HepG2 (cell line): ENCODE data around the gene SECTM1. TPM values are rescaled to one million over a fixed set of nuclear protein-coding genes. Genes with fewer than 3 reads are reported as not detected.

Source experiments
- CBX5 ChIP-seq: sonication (generic); formaldehyde crosslinking; IDR thresholded peaks from 2 replicates; pipeline ENCODE4 v1.4.0; 2020; ENCODE audit warnings: missing genetic modification reagents, borderline replicate concordance
- CTCF ChIP-seq: sonication (generic); formaldehyde crosslinking; IDR thresholded peaks from 2 replicates; pipeline ENCODE4 v1.5.0; 2020; ENCODE audit warnings: mild to moderate bottlenecking, missing genetic modification reagents, moderate library complexity
- FOXC1 ChIP-seq: sonication (generic); formaldehyde crosslinking; IDR thresholded peaks from 2 replicates; pipeline ENCODE4 v1.8.0; 2022; ENCODE audit warnings: mild to moderate bottlenecking, missing genetic modification reagents, borderline replicate concordance
- HNF4G ChIP-seq, 2 experiments: sonication (generic) in 1 of 2; formaldehyde crosslinking in 1 of 2; IDR thresholded peaks; 2 replicates each; pipeline versions ENCODE4 v1.4.0 to v1.6.1; 2011 to 2020; ENCODE audit warnings: borderline replicate concordance in 2 of 2, low read depth in 2 of 2, mild to moderate bottlenecking in 2 of 2, low read length in 1 of 2, missing genetic modification reagents in 1 of 2, moderate library complexity in 1 of 2
- KLF6 ChIP-seq: IDR thresholded peaks from 2 replicates; pipeline ENCODE4 v1.8.0; 2016; ENCODE audit warnings: missing biosample characterization, missing genetic modification reagents
- NFIC ChIP-seq: IDR thresholded peaks from 2 replicates; pipeline ENCODE4 v1.6.1; 2012; ENCODE audit warnings: mild to moderate bottlenecking, low read length, inconsistent platforms
- NKX3-1 ChIP-seq: sonication (generic); formaldehyde crosslinking; IDR thresholded peaks from 2 replicates; pipeline ENCODE4 v1.5.0; 2020; ENCODE audit warnings: missing genetic modification reagents
- RBAK ChIP-seq: sonication (generic); formaldehyde crosslinking; IDR thresholded peaks from 2 replicates; pipeline ENCODE4 v1.5.1; 2020; ENCODE audit warnings: mild to moderate bottlenecking, missing genetic modification reagents
- RBM22 ChIP-seq: fragments of 200-400 bp; formaldehyde crosslinking; optimal IDR thresholded peaks from 2 replicates; pipeline ENCODE3; 2017; ENCODE audit warnings: mild to moderate bottlenecking, low read length, moderate library complexity
- ZNF121 ChIP-seq: sonication (generic); formaldehyde crosslinking; IDR thresholded peaks from 2 replicates; pipeline ENCODE4 v1.5.0; 2020; ENCODE audit warnings: mild to moderate bottlenecking, missing genetic modification reagents
- ZNF124 ChIP-seq: sonication (generic); formaldehyde crosslinking; IDR thresholded peaks from 2 replicates; pipeline ENCODE4 v1.4.0; 2020; ENCODE audit warnings: missing genetic modification reagents
- ZNF329 ChIP-seq: sonication (generic); formaldehyde crosslinking; IDR thresholded peaks from 2 replicates; pipeline ENCODE4 v1.9.0; 2021; ENCODE audit warnings: low read depth, mild to moderate bottlenecking, missing genetic modification reagents
- ZNF446 ChIP-seq: sonication (generic); formaldehyde crosslinking; IDR thresholded peaks from 2 replicates; pipeline ENCODE4 v1.5.0; 2020; ENCODE audit warnings: mild to moderate bottlenecking, missing genetic modification reagents
- ZNF574 ChIP-seq: sonication (generic); formaldehyde crosslinking; IDR thresholded peaks from 2 replicates; pipeline ENCODE4 v1.4.0; 2020; ENCODE audit warnings: missing genetic modification reagents
- ZNF616 ChIP-seq: sonication (generic); formaldehyde crosslinking; IDR thresholded peaks from 2 replicates; pipeline ENCODE4 v1.5.0; 2020; ENCODE audit warnings: low read depth, mild to moderate bottlenecking, missing genetic modification reagents
- ZNF691 ChIP-seq: sonication (generic); formaldehyde crosslinking; IDR thresholded peaks from 2 replicates; pipeline ENCODE4 v1.4.0; 2020; ENCODE audit warnings: missing genetic modification reagents, low read depth, mild to moderate bottlenecking, borderline replicate concordance
- ZSCAN9 ChIP-seq: IDR thresholded peaks from 2 replicates; pipeline ENCODE4 v1.6.1; 2016; ENCODE audit warnings: borderline replicate concordance
- polyA plus RNA-seq, 8 experiments: library from polyadenylated mRNA; depleted of rRNA in 3 of 8; stranded (reverse) in 7 of 8; unstranded in 1 of 8; fragments of >200 nt; fragmentation: Illumina TruSeq in 4 of 8; extraction: Trizol in 4 of 8; gene quantifications; 2 replicates each; pipeline versions ENCODE4 v1.2.1 to v1.2.3, GENCODE V29; 2011 to 2016; ENCODE audit warnings: low read depth in 4 of 8, missing spikeins in 1 of 8, mixed read lengths in 1 of 8; ENCODE audit not compliant: insufficient read depth in 1 of 8
- total RNA-seq, 5 experiments: library from RNA; depleted of rRNA; stranded (reverse); fragments of >200 nt; fragmentation: Illumina TruSeq; extraction: Trizol; gene quantifications; 2 replicates each; pipeline ENCODE4 v1.2.3, GENCODE V29; 2016; ENCODE audit warnings: low read depth in 1 of 5
- TF ChIP-seq, protein P1 (sequence below): sonication (generic); formaldehyde crosslinking; IDR thresholded peaks from 2 replicates; pipeline ENCODE4 v1.4.0; 2020; ENCODE audit warnings: missing genetic modification reagents, borderline replicate concordance
- TF ChIP-seq, protein P2 (sequence below): IDR thresholded peaks from 2 replicates; pipeline ENCODE4 v1.6.1; 2016; ENCODE audit warnings: mild to moderate bottlenecking

The SECTM1 gene
- total and polyA plus RNA-seq, 2 of the 13 experiments (the other 11 are each of a cell fraction or from before 2014, with no cell fraction given), result 3.5 to 5.3 TPM

DNA sequence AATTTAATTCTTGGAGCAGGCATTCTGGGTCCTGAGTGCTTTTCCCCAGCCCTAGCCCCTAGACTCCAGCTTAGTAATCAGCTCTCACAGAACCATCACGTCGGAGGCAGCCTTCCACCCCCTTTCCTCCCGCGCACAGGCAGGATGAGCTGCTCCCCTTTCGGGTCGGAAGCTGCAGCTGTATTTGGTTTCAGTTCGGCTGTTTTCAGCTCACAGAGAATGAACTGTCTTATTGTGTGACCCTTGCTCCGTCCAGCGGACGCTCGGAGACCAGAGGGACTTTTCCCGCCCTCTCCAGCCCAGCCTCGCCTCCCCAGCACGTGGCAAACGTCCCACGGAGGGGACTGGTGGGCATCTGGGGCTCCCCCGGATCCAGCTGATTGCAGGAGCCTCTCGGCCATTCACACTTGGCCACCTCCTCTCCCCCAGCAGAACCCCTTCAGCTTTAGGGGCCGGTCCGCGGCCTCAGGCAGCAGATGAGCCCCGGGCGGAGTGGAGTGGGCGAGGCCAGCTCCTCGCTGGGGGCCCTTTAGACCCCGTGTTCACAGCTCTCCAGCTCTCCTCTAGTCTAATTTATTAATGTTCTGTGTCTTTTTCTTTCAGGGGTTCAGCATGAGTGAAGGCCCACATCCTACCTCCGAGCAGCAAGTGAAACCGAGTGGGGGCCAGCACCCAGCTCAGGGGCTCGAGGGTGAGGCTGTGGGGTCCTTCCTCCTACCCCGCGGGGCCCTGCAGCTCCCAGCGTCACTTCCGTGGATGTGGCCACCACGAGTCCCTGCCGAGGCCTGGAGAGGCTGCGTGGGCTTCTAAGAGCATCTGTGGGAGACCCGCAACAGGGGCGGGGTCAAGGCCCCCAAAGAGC, 37.1 kb upstream of the SECTM1 start (continued):
- TF ChIP-seq, protein P1, sequence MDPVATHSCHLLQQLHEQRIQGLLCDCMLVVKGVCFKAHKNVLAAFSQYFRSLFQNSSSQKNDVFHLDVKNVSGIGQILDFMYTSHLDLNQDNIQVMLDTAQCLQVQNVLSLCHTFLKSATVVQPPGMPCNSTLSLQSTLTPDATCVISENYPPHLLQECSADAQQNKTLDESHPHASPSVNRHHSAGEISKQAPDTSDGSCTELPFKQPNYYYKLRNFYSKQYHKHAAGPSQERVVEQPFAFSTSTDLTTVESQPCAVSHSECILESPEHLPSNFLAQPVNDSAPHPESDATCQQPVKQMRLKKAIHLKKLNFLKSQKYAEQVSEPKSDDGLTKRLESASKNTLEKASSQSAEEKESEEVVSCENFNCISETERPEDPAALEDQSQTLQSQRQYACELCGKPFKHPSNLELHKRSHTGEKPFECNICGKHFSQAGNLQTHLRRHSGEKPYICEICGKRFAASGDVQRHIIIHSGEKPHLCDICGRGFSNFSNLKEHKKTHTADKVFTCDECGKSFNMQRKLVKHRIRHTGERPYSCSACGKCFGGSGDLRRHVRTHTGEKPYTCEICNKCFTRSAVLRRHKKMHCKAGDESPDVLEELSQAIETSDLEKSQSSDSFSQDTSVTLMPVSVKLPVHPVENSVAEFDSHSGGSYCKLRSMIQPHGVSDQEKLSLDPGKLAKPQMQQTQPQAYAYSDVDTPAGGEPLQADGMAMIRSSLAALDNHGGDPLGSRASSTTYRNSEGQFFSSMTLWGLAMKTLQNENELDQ (CRISPR knock-in tag), result no peak
- TF ChIP-seq ZNF124 (CRISPR knock-in tag), result peak; percentile 86
- TF ChIP-seq KLF6 (CRISPR knock-in tag), result peak; percentile 81; the same call in 1 of the 2 replicates
- peak; percentile 50 for TF ChIP-seq CTCF (CRISPR knock-in tag)
- peak; percentile 53; the same call in 1 of the 2 replicates for TF ChIP-seq CBX5 (CRISPR knock-in tag)
- no peak for TF ChIP-seq RBM22
- 0 out of 2 replicates have a peak, but pooled peaks have one; percentile 37 for TF ChIP-seq ZNF691 (CRISPR knock-in tag)
- TF ChIP-seq HNF4G (IDR thresholded peaks at IDR 0.05; ENCODE audit: borderline replicate concordance, low read depth, low read length), result peak; percentile 71
- peak; percentile 58; the same call in 1 of the 2 replicates for TF ChIP-seq HNF4G (CRISPR knock-in tag; IDR thresholded peaks at IDR 0.05; ENCODE audit: borderline replicate concordance, low read depth)
- peak; percentile 74; the same call in 1 of the 2 replicates for TF ChIP-seq FOXC1 (CRISPR knock-in tag)
- no peak for TF ChIP-seq ZNF329 (CRISPR knock-in tag)
- TF ChIP-seq ZNF574 (CRISPR knock-in tag), result peak; percentile 82
- no peak for TF ChIP-seq ZNF121 (CRISPR knock-in tag)
- TF ChIP-seq ZSCAN9 (CRISPR knock-in tag), result peak; percentile 74; the same call in 1 of the 2 replicates
- peak; percentile 97 for TF ChIP-seq NKX3-1 (CRISPR knock-in tag)
- TF ChIP-seq, protein P2, sequence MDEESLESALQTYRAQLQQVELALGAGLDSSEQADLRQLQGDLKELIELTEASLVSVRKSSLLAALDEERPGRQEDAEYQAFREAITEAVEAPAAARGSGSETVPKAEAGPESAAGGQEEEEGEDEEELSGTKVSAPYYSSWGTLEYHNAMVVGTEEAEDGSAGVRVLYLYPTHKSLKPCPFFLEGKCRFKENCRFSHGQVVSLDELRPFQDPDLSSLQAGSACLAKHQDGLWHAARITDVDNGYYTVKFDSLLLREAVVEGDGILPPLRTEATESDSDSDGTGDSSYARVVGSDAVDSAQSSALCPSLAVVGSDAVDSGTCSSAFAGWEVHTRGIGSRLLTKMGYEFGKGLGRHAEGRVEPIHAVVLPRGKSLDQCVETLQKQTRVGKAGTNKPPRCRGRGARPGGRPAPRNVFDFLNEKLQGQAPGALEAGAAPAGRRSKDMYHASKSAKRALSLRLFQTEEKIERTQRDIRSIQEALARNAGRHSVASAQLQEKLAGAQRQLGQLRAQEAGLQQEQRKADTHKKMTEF (CRISPR knock-in tag), result peak; percentile 81
- TF ChIP-seq NFIC, result no peak
- peak; percentile 79; the same call in 1 of the 2 replicates for TF ChIP-seq ZNF446 (CRISPR knock-in tag)
- no peak for TF ChIP-seq RBAK (CRISPR knock-in tag)
- peak; percentile 97; the same call in 1 of the 2 replicates for TF ChIP-seq ZNF616 (CRISPR knock-in tag)
